IPS-18c (cell line): Measurements from ENCODE around the gene ZNF592.
A peak's percentile ranks its signal among the peaks of the same experiment; 100 is the strongest.
"Not testable (repeated sequence)": the region's sequence is repeated elsewhere in the genome, so short reads cannot be mapped to it uniquely, and the experiment has no call there.

Source experiments
- H3K4me3 ChIP-seq: 2 replicates; pipeline ENCODE4 v1.7.0; 2013; ENCODE audit warnings: low read depth, mild to moderate bottlenecking, low read length, moderate library complexity; ENCODE audit not compliant: insufficient read depth
- H3K9me3 ChIP-seq: one replicate; pipeline ENCODE4 v1.6.1; 2013; ENCODE audit warnings: mild to moderate bottlenecking, low read length, moderate library complexity; ENCODE audit not compliant: control insufficient read depth, insufficient read depth

The ZNF592 gene

GRCh38 chr15:84748274-84749110 lies at the start of gene ZNF592:
TSS of gene ZNF592 (plus strand) at chr15:84748592. CDS start at chr15:84782676, 34,084 bp downstream.
- no peaks in the 10 kb centered on the region for H3K9me3 ChIP-seq
- peak within 1 kb of the TSS; percentile 83 for H3K4me3 ChIP-seq

- Histone ChIP-seq H3K9me3 (no peaks in the 10 kb centered on the region), H3K4me3 (no peak overlapping the region)
Measured at GRCh38 chr15:84699538-84700191, 48.7 kb upstream of the ZNF592 start.

- H3K9me3 ChIP-seq = no peaks in the 10 kb centered on the region
- no peak overlapping the region for H3K4me3 ChIP-seq
Measured at GRCh38 chr15:84702961-84703482, 45.4 kb upstream of the ZNF592 start.

GRCh38 chr15:84703808-84704207 lies 44.6 kb upstream of the ZNF592 start:
- Histone ChIP-seq H3K9me3 (no peaks in the 10 kb centered on the region), H3K4me3 (no peak overlapping the region)

GRCh38 chr15:84714372-84714771 lies 34.0 kb upstream of the ZNF592 start:
- Histone ChIP-seq H3K9me3 (no peaks in the 10 kb centered on the region), H3K4me3 (0 out of 2 replicates have a peak overlapping the region, but pooled peaks have one; percentile 97)

GRCh38 chr15:84714821-84715220 lies 33.6 kb upstream of the ZNF592 start:
- Histone ChIP-seq H3K4me3 (peak overlapping the region; percentile 97), H3K9me3 (no peaks in the 10 kb centered on the region)

- H3K9me3 ChIP-seq = no peaks in the 10 kb centered on the region
- H3K4me3 ChIP-seq = peak overlapping the region; percentile 97
Measured at GRCh38 chr15:84715441-84716035, 32.9 kb upstream of the ZNF592 start.

GRCh38 chr15:84716036-84716732 lies 32.2 kb upstream of the ZNF592 start, which contains the start of gene SEC11A:
TSS of gene SEC11A (minus strand) at chr15:84716139. CDS start at chr15:84716075, 64 bp downstream.
- Histone ChIP-seq H3K9me3 (no peaks in the 10 kb centered on the region), H3K4me3 (peak within 1 kb of the TSS; percentile 97)

- Histone ChIP-seq H3K9me3 (no peaks in the 10 kb centered on the region), H3K4me3 (no peak overlapping the region)
Measured at GRCh38 chr15:84721371-84721770, 27.0 kb upstream of the ZNF592 start.

- Histone ChIP-seq H3K9me3 (no peaks in the 10 kb centered on the region), H3K4me3 (no peak overlapping the region)
Measured at GRCh38 chr15:84722628-84723027, 25.8 kb upstream of the ZNF592 start.

- no peaks in the 10 kb centered on the region for H3K9me3 ChIP-seq
Measured at GRCh38 chr15:84725001-84725491, 23.3 kb upstream of the ZNF592 start.

GRCh38 chr15:84727429-84727828 lies 21.0 kb upstream of the ZNF592 start:
- no peak overlapping the region for H3K4me3 ChIP-seq
- H3K9me3 ChIP-seq = no peaks in the 10 kb centered on the region

More at GRCh38 chr15:84725001-84725491, 23.3 kb upstream of the ZNF592 start:
- H3K4me3 ChIP-seq = no peak overlapping the region

GRCh38 chr15:84731774-84732173 lies 16.6 kb upstream of the ZNF592 start:
- H3K9me3 ChIP-seq = no peaks in the 10 kb centered on the region

GRCh38 chr15:84734794-84735479 lies 13.5 kb upstream of the ZNF592 start:
- Histone ChIP-seq H3K4me3 (no peak overlapping the region; the same call in 1 of the 2 replicates), H3K9me3 (no peaks in the 10 kb centered on the region)

More at GRCh38 chr15:84731774-84732173, 16.6 kb upstream of the ZNF592 start:
- no peak overlapping the region for H3K4me3 ChIP-seq

GRCh38 chr15:84735480-84736061 lies 12.8 kb upstream of the ZNF592 start:
- not testable (repeated sequence) for H3K9me3 ChIP-seq, H3K4me3 ChIP-seq

- H3K4me3 ChIP-seq = no peak overlapping the region
Measured at GRCh38 chr15:84736375-84736774, 12.0 kb upstream of the ZNF592 start.

More at GRCh38 chr15:84736375-84736774, 12.0 kb upstream of the ZNF592 start:
- no peaks in the 10 kb centered on the region for H3K9me3 ChIP-seq
